ENCODE results near the gene PRAME. TPM values are rescaled to one million over a fixed set of nuclear protein-coding genes. Genes with fewer than 3 reads are reported as not detected.

PRAME gene
- total and polyA plus RNA-seq, 2 of the 13 experiments (the other 11 are each of a cell fraction or from before 2014, with no cell fraction given), result 0.11 to 0.83 TPM

DNA sequence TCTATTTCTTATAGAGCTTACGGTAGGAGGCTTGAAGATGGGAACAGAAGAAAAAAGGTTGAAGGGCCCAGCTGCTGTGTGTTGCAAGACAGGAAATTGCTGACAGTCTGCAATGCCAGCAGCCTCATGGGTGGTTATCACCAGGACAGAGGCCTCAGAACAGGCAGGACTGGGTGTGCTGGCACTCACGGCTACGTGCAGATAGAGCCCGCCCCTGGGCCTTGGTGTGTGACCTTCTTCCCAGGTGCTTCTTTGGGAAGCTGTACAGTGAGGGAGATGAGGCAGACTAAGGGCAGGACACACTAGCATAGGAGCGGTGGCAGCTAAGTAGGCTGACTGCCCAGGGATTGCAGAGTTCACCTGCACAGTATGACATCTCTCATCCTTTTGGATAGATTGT lies 12.6 kb downstream of the PRAME start:
- Histone ChIP-seq H3K27ac (ENCODE audit: extremely low read length, insufficient read depth, low read length) (no peak overlapping the region), H4K20me1 (ENCODE audit: insufficient read depth, low read length) (no peaks in the 10 kb centered on the region), H2AFZ (ENCODE audit: low read length) (no peak overlapping the region), H3K36me3 (replicated peaks in 1 of 2; ENCODE audit: control insufficient read depth in 1 of 2, insufficient read depth in 2 of 2, low read length in 2 of 2) (no peaks in the 10 kb centered on the region), H3K4me1 (ENCODE audit: insufficient read depth, low read length) (no peaks in the 10 kb centered on the region), H3K9ac (ENCODE audit: insufficient read depth, low read depth, low read length) (no peak overlapping the region), H3K27me3 (ENCODE audit: control insufficient read depth in 1 of 2, insufficient read depth in 2 of 2, low read length in 2 of 2) (peaks cover 0 to 13% of the 10 kb centered on the region in 2 experiments; a peak in 3 of 5 replicates), H3K4me3 (replicated peaks in 1 of 3; ENCODE audit: insufficient read depth in 1 of 3, low read depth in 2 of 3, low read length in 3 of 3) (no peak overlapping the region), H3K79me2 (ENCODE audit: insufficient read depth, low read length) (no peaks in the 10 kb centered on the region), H3K9me3 (ENCODE audit: low read length) (no peaks in the 10 kb centered on the region), H3K4me2 (ENCODE audit: low read depth, low read length) (no peak overlapping the region)
- ChIA-PET CTCF (ENCODE audit: low intra/inter-chr PET ratio, low total read pairs) (no interaction called here), POLR2A (no interaction called here)
- FAIRE-seq (no peak), ATAC-seq (no peak), DNase-seq (ENCODE audit: low spot score) (no peak)
- 60% methylated on average over 1 of the region's 5 CpGs for WGBS (ENCODE audit: low lambda C conversion rate)
- in situ Hi-C loops (cut with HindIII; ENCODE audit: extremely low pct_ligation_motif_present, low pct_unique_long_range_greater_than_20kb), result no loop called here
- TF ChIP-seq MAFF (IDR thresholded peaks at IDR 0.05; ENCODE audit: low read depth, low read length) (no peak), SP1 (IDR thresholded peaks at IDR 0.05) (no peak), SP1 (CRISPR knock-in tag; IDR thresholded peaks at IDR 0.05) (no peak), ZNF674 (CRISPR knock-in tag; IDR thresholded peaks at IDR 0.05; ENCODE audit: low read depth) (no peak), SMAD3 (CRISPR knock-in tag; IDR thresholded peaks at IDR 0.05) (no peak), KDM2A (CRISPR knock-in tag; IDR thresholded peaks at IDR 0.05; ENCODE audit: borderline replicate concordance, low read depth) (no peak), HNRNPH1 (optimal IDR thresholded peaks at IDR 0.05; ENCODE audit: low read depth, low read length) (no peak), POLR2AphosphoS2 (IDR thresholded peaks at IDR 0.05; ENCODE audit: low read depth, low read length) (no peak), ZNF12 (CRISPR knock-in tag; IDR thresholded peaks at IDR 0.05) (no peak)
- TF ChIP-seq, protein P1, sequence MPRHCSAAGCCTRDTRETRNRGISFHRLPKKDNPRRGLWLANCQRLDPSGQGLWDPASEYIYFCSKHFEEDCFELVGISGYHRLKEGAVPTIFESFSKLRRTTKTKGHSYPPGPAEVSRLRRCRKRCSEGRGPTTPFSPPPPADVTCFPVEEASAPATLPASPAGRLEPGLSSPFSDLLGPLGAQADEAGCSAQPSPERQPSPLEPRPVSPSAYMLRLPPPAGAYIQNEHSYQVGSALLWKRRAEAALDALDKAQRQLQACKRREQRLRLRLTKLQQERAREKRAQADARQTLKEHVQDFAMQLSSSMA (CRISPR knock-in tag; IDR thresholded peaks at IDR 0.05), result no peak
- intact Hi-C loops (cut with micrococcal nuclease; ENCODE audit: unreplicated experiment), result no loop called here
- no TSS peak for BruUV-seq (replicated peaks)

DNA sequence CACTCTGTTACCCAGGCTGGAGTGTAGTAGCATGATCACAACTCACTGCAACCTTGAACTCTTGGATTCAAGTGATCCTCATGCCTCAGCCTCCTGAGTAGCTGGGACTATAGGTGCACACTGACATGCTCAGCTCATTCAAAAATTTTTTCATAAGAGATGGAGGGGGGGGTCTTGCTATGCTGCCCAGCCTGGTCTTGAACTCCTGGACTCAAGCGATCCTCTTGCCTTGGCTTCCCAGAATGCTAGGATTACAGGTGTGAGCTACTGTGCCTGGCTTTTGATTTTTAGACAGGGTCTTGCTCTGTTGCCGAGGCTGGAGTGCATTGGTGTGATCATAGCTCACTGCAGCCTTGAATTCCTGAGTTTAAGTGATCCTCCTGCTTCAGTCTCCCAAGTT lies 14.0 kb downstream of the PRAME start:
- Histone ChIP-seq H3K27me3 (ENCODE audit: control insufficient read depth in 1 of 2, insufficient read depth in 2 of 2, low read length in 2 of 2) (peaks cover 0 to 13% of the 10 kb centered on the region in 2 experiments; a peak in 3 of 5 replicates), H4K20me1 (ENCODE audit: insufficient read depth, low read length) (no peaks in the 10 kb centered on the region), H2AFZ (ENCODE audit: low read length) (no peak overlapping the region), H3K4me1 (ENCODE audit: insufficient read depth, low read length) (no peaks in the 10 kb centered on the region), H3K4me3 (replicated peaks in 1 of 3; ENCODE audit: insufficient read depth in 1 of 3, low read depth in 2 of 3, low read length in 3 of 3) (no peak overlapping the region), H3K9me3 (ENCODE audit: low read length) (no peaks in the 10 kb centered on the region), H3K4me2 (ENCODE audit: low read depth, low read length) (no peak overlapping the region), H3K36me3 (replicated peaks in 1 of 2; ENCODE audit: control insufficient read depth in 1 of 2, insufficient read depth in 2 of 2, low read length in 2 of 2) (no peaks in the 10 kb centered on the region), H3K79me2 (ENCODE audit: insufficient read depth, low read length) (no peaks in the 10 kb centered on the region), H3K9ac (ENCODE audit: insufficient read depth, low read depth, low read length) (no peak overlapping the region), H3K27ac (ENCODE audit: extremely low read length, insufficient read depth, low read length) (no peak overlapping the region)
- CTCF ChIA-PET (ENCODE audit: low intra/inter-chr PET ratio, low total read pairs), result no interaction called here
- ATAC-seq (no peak), FAIRE-seq (no peak), DNase-seq (ENCODE audit: low spot score) (no peak)
- intact Hi-C loops (cut with micrococcal nuclease; ENCODE audit: unreplicated experiment), result no loop called here
- WGBS (ENCODE audit: low lambda C conversion rate), result 46% methylated on average over 2 of the region's 2 CpGs
- POLR2A ChIA-PET, result no interaction called here
- in situ Hi-C loops (cut with HindIII; ENCODE audit: extremely low pct_ligation_motif_present, low pct_unique_long_range_greater_than_20kb), result no loop called here
- BruUV-seq (replicated peaks), result no TSS peak
- TF ChIP-seq ZNF124 (CRISPR knock-in tag; IDR thresholded peaks at IDR 0.05), result no peak
- TF ChIP-seq RBM39 (IDR thresholded peaks at IDR 0.05; ENCODE audit: low read depth, low read length, poor library complexity, severe bottlenecking), result no peak
- TF ChIP-seq ZNF558 (CRISPR knock-in tag; IDR thresholded peaks at IDR 0.05; ENCODE audit: borderline replicate concordance), result no peak
- no peak for TF ChIP-seq ZNF614 (CRISPR knock-in tag; IDR thresholded peaks at IDR 0.05; ENCODE audit: borderline replicate concordance)
- TF ChIP-seq, protein P2, sequence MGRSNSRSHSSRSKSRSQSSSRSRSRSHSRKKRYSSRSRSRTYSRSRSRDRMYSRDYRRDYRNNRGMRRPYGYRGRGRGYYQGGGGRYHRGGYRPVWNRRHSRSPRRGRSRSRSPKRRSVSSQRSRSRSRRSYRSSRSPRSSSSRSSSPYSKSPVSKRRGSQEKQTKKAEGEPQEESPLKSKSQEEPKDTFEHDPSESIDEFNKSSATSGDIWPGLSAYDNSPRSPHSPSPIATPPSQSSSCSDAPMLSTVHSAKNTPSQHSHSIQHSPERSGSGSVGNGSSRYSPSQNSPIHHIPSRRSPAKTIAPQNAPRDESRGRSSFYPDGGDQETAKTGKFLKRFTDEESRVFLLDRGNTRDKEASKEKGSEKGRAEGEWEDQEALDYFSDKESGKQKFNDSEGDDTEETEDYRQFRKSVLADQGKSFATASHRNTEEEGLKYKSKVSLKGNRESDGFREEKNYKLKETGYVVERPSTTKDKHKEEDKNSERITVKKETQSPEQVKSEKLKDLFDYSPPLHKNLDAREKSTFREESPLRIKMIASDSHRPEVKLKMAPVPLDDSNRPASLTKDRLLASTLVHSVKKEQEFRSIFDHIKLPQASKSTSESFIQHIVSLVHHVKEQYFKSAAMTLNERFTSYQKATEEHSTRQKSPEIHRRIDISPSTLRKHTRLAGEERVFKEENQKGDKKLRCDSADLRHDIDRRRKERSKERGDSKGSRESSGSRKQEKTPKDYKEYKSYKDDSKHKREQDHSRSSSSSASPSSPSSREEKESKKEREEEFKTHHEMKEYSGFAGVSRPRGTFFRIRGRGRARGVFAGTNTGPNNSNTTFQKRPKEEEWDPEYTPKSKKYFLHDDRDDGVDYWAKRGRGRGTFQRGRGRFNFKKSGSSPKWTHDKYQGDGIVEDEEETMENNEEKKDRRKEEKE (IDR thresholded peaks at IDR 0.05), result no peak

All from HepG2 (cell line).